Stimulated activated CD8-positive, alpha-beta memory T cell treated with anti-CD3 and anti-CD28 coated beads, Interleukin-12 subunit alpha, Interleukin-12 subunit beta, amount 100 ng/mL, for 24 hours (primary cell): Measurements from ENCODE around the gene EPC2.
"Not testable (repeated sequence)": the region's sequence is repeated elsewhere in the genome, so short reads cannot be mapped to it uniquely, and the experiment has no call there.

Experiments used
- DNase-seq: peaks from one replicate; pipeline ENCODE4 v3.0.0-alpha.2; 2020; ENCODE audit errors: extremely low read depth

The EPC2 gene

DNA sequence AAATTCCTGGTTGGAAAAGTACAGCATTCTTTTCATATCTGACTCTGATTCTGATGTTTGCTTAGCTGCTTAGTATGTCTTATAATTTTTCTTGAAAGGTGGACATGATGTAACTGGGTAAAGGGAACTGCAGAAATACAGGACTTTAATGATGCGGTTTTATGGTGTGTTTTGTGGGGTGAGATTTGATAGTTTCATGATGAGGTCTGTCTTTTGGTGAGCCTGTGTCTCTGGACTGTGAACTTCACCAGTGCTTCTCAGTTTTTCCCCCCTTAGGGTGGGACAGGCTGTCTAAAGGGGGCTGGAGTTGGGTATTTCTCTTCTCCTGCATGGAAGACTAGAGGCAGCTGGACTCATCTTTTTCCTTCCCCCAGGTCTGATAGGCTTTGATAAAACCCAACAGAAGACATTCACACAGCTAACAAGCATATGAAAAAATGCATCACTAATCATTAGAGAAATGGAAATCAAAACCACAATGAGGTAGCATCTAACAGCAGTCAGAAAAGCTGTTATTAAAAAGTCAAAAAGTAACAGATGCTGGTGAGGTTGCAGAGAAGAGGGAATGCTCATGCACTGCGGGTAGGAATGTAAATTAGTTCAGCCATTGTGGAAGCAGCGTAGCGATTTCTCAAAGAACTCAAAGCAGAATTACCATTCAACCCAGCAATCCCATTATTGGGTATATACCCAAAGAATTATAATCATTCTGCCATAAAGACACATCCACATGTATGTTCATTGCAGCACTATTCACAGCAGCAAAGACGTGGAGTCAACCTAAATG is 77.6 kb downstream of the EPC2 start:
- no peak for DNase-seq

GRCh38 chr2:148725564-148725963 is 81.0 kb downstream of the EPC2 start:
- DNase-seq = no peak

DNA sequence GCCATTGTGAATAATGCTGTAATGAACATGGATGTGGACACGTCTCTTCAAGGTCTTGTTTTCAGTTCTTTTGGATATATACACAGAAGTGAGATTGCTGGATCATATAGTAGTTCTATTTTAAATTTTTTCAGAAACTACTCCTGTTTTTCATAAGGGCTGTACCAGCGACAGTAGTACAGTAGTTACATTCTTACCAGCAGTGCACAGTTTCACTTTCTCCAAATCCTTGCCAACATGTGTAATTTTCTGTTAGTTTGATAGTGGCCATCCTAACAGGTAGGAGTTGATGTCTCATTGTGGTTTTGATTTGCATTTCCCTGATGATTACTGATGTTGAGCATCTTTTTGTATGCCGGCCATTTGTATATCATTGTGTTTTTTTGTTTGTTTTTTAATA is 81.7 kb downstream of the EPC2 start:
- no peak for DNase-seq

DNA sequence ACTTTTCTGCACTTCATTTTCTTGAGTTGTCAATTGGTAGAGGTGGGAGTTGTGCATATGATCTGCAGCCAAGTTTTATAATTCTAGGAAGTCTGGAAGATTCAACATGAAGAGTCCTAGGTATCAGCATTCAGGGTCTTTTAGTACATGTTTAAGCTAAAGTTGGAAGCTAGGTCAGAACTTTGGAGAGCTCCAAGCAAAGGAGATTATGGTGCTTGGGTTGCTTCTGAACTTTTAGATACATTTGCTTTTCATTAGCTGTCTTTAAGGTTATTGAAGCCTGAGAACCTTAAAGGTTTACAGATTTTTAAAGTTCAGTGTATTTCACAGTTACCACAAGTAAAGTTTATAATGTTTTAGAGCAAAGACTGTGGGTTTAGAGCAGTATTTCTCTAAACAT is 85.5 kb downstream of the EPC2 start:
- no peak for DNase-seq

GRCh38 chr2:148737742-148738141 is 93.2 kb downstream of the EPC2 start:
- DNase-seq = no peak

DNA sequence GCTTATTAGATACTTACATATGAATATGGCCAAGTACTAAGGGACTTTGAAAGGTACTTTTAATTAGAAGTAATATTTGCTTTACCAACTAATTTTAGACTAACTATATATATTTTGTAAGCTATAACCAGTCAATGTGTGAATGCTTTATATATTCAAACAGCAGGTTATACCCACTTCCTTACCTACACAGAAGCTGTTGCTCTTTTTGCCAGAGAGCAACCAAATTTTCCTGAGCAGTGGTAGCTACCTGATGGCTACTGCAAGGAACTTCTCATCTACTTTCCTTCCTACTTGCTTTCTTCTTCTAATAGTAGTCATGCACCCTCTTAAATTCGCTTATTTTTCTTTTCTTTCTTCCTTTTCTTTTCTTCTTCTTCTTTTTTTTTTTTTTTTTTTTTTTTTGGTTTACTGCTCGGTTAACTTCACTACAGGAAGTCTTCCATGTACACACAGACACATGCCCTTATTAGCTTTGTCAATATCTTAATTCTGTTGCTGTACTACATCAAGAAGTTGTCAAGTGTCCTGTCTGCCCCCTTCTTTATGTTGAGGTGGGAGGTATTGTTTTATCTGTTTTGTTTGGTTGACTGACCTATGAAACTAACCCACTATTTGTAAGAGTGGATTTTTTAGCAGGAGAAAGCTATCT is 95.0 kb downstream of the EPC2 start:
- DNase-seq = no peak

DNA sequence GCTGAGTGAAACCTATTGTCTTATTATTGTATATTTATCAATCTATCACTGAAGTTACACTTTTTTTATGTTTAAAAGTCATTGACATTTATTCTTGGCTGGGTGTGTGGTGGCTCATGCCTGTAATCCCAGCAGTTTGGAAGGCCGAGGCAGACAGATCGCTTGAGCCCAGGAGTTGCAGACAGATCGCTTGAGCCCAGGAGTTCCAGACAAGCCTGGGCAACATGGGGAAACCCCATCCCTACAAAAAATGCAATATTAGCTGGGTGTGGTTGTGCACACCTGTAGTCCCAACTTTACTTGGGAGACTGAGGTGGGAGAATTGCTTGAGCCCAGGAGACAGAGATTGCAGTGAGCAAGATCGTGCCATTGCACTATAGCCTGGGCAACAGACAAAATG is 97.8 kb downstream of the EPC2 start:
- no peak for DNase-seq

- DNase-seq = no peak
Measured at GRCh38 chr2:148745151-148745851, 100.8 kb downstream of the EPC2 start.

DNA sequence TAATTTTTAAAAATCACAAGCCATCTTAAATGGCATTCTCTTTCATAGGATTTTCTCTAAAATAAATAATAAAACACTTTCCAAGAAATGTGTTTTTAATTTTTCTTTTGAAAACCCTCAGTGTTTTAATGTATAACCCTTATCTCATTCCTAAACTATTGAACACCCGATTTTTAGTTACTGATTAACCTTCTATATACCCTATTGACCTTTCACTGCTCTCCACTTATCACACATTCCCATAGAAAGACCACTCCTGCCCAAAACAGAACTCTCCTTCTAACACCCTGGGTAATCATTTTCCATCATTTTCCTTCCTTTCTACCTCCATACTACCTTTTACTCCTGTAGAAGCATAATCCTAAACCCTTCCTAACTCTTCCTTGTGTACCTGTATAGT is 102.4 kb downstream of the EPC2 start:
- DNase-seq = no peak

DNA sequence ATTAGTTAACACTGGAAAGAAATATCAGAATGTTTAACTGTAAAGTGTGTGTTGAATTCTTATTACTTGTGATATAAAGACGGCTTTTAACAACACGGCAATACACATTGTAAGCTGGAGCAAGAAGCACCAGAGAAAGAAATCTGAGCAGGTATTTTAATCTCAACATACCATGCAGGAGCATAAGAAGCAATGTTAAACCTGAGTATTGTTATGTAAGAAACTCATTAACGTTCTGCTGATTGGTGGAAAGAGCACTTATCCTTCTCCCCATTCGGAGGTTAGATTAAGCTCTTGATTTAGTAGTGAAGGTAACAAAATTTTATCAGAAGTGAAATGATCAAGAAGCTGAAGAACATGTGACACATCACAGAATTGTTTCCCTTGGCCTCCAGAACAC is 107.4 kb downstream of the EPC2 start:
- no peak for DNase-seq

DNA sequence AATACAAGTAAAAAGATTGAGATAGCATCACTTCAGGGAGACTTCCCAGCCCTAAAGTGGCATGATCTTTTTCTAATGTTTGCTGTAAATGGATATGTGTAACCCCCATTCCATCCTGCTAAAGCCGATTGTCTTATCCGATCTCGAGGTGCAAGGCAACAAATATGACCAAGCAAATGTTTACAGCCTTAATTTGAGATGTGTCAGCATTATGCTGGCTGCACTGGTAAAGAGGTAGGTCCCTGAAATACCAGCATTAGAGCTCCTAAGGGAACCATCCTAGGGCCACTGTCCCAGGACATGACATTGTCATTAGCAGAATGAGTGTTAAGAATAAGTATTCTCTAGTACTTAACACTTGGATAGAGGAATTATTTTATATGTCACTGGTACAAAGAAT is 108.4 kb downstream of the EPC2 start:
- no peak for DNase-seq

DNA sequence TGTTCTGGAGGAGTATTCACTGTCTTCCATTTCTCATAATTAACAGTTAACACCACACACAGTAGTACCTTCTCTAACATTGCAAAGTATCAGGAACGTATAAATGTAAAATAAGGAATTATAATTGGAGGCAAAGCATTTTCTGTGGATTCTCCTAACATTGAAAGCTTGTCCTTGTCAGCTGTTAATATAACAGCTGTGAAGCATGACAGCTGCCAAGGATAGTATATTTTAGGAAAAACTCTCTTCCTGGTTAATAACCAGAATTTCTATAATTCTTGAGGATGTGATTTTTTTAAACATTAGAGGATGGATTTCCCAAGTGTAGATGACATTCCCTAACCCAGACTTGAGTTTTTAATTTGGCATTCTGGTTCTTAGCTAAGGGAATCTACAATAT is 110.3 kb downstream of the EPC2 start:
- no peak for DNase-seq

GRCh38 chr2:148756292-148756975 is 111.9 kb downstream of the EPC2 start:
- DNase-seq = no peak

GRCh38 chr2:148764815-148765214 is 120.3 kb downstream of the EPC2 start:
- no peak for DNase-seq

- DNase-seq = no peak
Measured at GRCh38 chr2:148770047-148770446, 125.5 kb downstream of the EPC2 start.

DNA sequence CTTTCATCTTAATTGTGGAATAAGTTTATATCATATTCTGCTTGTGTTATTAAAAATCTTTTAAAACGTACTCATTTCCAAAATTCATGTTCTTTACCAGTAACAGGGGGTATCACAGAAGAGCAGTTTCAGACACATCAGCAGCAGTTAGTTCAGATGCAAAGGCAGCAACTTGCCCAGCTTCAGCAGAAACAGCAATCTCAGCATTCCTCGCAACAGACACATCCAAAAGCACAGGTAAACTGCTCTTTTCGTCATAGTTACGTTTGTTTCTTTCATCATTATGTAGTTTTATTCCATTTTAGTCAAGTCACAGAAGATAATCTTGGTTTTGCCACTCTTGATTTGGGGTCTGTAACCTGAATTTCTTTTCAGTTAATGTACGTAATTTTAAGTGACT is 137.0 kb downstream of the EPC2 start:
- DNase-seq = no peak

DNA sequence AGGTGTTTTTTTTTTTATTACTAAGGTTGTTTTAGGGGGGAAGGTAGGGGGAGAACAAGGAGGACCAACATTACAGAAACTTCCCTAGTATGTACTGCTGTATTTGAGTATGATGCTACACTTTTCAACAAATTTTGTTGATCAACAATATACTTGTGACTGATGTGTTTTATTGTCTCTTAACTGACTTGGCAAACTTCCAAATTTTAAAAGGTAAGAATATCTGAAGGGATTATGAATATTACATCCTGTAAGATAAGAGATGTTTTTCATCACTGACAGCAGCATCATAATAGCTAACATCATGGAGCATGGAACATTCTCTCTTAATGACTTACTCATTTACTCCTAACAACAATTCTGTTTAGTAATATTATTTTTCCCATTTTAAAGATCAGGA is 144.5 kb downstream of the EPC2 start:
- no peak for DNase-seq

- not testable (repeated sequence) for DNase-seq
Measured at GRCh38 chr2:148790172-148790571, 145.6 kb downstream of the EPC2 start.

DNA sequence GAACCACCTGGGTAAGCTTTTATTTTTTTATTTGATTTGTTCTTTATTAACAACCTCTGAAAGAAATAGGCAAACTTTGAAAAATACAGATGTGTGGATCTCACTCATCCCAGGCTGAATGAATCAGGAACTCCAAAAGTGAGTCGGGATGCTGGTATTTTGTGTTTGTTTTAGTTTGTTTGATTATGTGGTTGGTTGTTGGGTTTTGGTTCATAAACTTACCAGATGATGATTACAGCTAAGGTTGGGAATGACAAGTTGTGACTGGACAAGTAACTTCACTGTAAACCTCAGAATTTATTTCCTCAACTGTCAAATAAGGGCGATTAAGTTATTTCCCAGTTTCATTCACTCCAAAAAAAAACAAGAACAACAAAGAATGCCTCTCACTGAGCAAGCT is 150.0 kb downstream of the EPC2 start:
- DNase-seq = no peak

DNA sequence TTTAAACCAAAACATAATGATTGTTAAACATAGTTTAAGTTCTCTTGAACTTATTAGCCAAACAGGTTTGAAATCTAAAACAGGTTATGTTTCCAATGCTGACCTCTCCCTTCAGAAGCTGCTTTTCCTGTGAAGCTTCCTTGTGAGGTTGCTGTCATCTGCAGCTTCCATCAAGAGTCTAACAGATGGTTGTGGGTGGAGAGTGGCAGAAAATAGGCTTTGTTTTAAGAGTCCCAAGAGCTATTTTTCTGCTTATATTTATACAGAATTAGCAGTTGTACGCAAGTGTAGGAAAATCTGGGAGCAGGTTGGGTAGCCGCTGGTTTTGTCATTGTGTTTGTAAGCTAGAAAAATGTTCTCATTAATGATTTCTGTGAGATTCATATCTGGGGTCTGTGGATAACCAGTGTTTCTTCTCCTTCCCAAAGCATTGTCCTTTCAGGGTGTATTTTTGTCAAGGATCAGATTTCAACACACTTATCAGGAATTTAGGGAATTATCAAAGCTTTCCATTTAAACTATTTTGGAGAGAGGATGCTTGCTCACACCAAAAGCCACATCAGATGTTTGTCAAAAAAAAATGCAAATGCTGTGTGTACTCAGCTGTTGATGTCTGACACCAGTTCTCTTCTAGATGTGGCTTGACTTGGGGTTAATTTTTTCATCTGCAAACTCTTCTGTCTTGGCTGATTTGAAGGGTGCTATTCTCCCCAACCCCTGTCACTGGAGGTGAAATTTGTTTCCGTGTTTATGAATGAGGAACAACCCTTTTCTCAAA is 152.4 kb downstream of the EPC2 start:
- DNase-seq = no peak

DNA sequence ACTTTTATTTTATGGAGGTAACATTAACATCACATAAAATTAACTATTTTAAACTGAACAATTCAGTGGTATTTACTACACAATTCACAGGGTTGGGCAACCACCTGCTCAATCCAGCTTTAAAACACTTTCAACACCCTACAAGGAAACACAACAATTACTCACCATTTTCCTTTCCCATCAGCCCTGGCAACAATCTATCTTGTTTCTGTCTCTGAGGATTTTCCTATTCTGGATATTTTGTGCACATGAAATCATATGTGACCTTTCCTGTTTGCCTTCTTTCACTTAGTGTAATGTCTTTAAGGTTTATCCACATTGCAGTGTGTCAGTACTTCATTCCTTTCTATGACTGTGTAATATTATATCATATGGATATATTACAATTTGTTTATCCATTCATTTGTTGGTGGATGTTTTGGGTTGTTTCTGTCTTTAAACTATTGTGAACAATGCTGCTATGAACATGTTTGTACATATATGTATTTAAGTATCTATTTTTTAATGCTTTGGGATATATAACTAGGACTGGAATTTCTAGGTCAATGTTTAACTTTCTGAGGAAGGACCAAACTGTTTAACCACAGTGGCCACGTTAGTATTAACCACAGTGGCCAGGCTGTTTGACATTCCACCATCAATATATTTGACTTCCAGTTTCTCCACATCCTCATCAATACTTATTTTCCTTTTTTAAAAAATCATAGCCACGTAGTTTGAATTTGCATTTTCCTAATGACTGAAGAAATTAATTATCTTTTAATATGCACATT is 158.1 kb downstream of the EPC2 start:
- DNase-seq = no peak
